ENCODE data around the gene ADAMTS18. TPM values are rescaled to one million over a fixed set of nuclear protein-coding genes. Genes with fewer than 3 reads are reported as not detected.
"Not testable (repeated sequence)": the region's sequence is repeated elsewhere in the genome, so short reads cannot be mapped to it uniquely, and the experiment has no call there.

Gene ADAMTS18
- total RNA-seq, 4 donors from 2014 or later = 0.75 TPM; not detected in 3

- WGBS, 2 donors = 55% methylated on average over 3 of the region's 3 CpGs
- no peak overlapping the region for H3K27ac ChIP-seq
- no peak overlapping the region for H3K4me3 ChIP-seq (replicated peaks in 1 of 3)
- peaks cover 0 to 3% of the 10 kb centered on the region in 2 donors for H3K4me1 ChIP-seq
- no peaks in the 10 kb centered on the region for H3K36me3 ChIP-seq
- H3K9me3 ChIP-seq = no peaks in the 10 kb centered on the region
- H3K27me3 ChIP-seq = no peaks in the 10 kb centered on the region
- intact Hi-C loops (cut with DNase I) = no loop called here
- no peak for TF ChIP-seq CTCF (IDR thresholded peaks at IDR 0.05)
- no peak for TF ChIP-seq POLR2A (IDR thresholded peaks at IDR 0.05)
- DNase-seq = no peak
Measured at GRCh38 chr16:77468831-77469230, 34.0 kb upstream of the ADAMTS18 start.

- 74 to 75% methylated on average over 6 of the region's 6 CpGs for WGBS, 2 donors
- Histone ChIP-seq H3K9me3 (no peaks in the 10 kb centered on the region), H3K4me3 (replicated peaks in 1 of 3) (no peak overlapping the region), H3K27me3 (no peaks in the 10 kb centered on the region), H3K36me3 (no peaks in the 10 kb centered on the region), H3K27ac (no peak overlapping the region), H3K4me1 (peaks cover 0 to 3% of the 10 kb centered on the region in 2 donors)
- no peak for TF ChIP-seq CTCF (IDR thresholded peaks at IDR 0.05)
- DNase-seq = no peak
- intact Hi-C loops (cut with DNase I) = no loop called here
Measured at GRCh38 chr16:77467821-77468335, 33.0 kb upstream of the ADAMTS18 start.

- H3K9me3 ChIP-seq = not testable (repeated sequence)
Measured at GRCh38 chr16:77463659-77464058, 28.8 kb upstream of the ADAMTS18 start.

GRCh38 chr16:77462894-77463293 lies 28.1 kb upstream of the ADAMTS18 start:
- intact Hi-C loops (cut with DNase I) = no loop called here

More at GRCh38 chr16:77463659-77464058, 28.8 kb upstream of the ADAMTS18 start:
- intact Hi-C loops (cut with DNase I); H3K27me3 ChIP-seq; H3K36me3 ChIP-seq; H3K27ac ChIP-seq; DNase-seq; H3K4me1 ChIP-seq; H3K4me3 ChIP-seq (replicated peaks in 1 of 3): not testable (repeated sequence)
- WGBS, 2 donors = 92 to 100% methylated on average over 5 of the region's 5 CpGs

GRCh38 chr16:77459534-77460254 lies 24.9 kb upstream of the ADAMTS18 start:
- Histone ChIP-seq H3K4me1 (no peaks in the 10 kb centered on the region), H3K27me3 (no peaks in the 10 kb centered on the region), H3K4me3 (replicated peaks in 1 of 3) (no peak overlapping the region), H3K36me3 (no peaks in the 10 kb centered on the region), H3K27ac (no peak overlapping the region), H3K9me3 (no peaks in the 10 kb centered on the region)
- TF ChIP-seq POLR2A (IDR thresholded peaks at IDR 0.05) (no peak), CTCF (IDR thresholded peaks at IDR 0.05) (no peak)
- no peak for DNase-seq
- intact Hi-C loops (cut with DNase I) = no loop called here
- 67 to 71% methylated on average over 3 of the region's 3 CpGs for WGBS, 2 donors

More at GRCh38 chr16:77462894-77463293, 28.1 kb upstream of the ADAMTS18 start:
- H3K27me3 ChIP-seq = no peaks in the 10 kb centered on the region
- no peak overlapping the region for H3K4me3 ChIP-seq (replicated peaks in 1 of 3)
- no peaks in the 10 kb centered on the region for H3K36me3 ChIP-seq
- TF ChIP-seq CTCF (IDR thresholded peaks at IDR 0.05) (no peak), POLR2A (IDR thresholded peaks at IDR 0.05) (no peak)
- no peaks in the 10 kb centered on the region for H3K9me3 ChIP-seq
- WGBS, 2 donors = 68 to 71% methylated on average over 3 of the region's 3 CpGs
- H3K4me1 ChIP-seq = no peaks in the 10 kb centered on the region
- DNase-seq = no peak
- H3K27ac ChIP-seq = no peak overlapping the region
